ENCODE data around the gene CD44.

Gene CD44

GRCh38 chr11:35262056-35262455 lies 123.1 kb downstream of the CD44 start:
- no peak for DNase-seq

GRCh38 chr11:35262735-35263134 lies 123.8 kb downstream of the CD44 start:
- DNase-seq: no peak

GRCh38 chr11:35265755-35266454 lies 126.9 kb downstream of the CD44 start:
- DNase-seq: no peak

GRCh38 chr11:35267504-35267903 lies 128.5 kb downstream of the CD44 start:
- DNase-seq: no peak

GRCh38 chr11:35270342-35270741 lies 131.4 kb downstream of the CD44 start:
- no peak for DNase-seq

GRCh38 chr11:35271031-35271430 lies 132.1 kb downstream of the CD44 start:
- no peak for DNase-seq

- DNase-seq: no peak
Observed at GRCh38 chr11:35272391-35272902, 133.5 kb downstream of the CD44 start.

GRCh38 chr11:35274909-35275785 lies 136.2 kb downstream of the CD44 start:
- no peak for DNase-seq

GRCh38 chr11:35275786-35276170 lies 136.8 kb downstream of the CD44 start:
- DNase-seq: no peak

- DNase-seq: no peak
Observed at GRCh38 chr11:35276396-35277145, 137.6 kb downstream of the CD44 start.

- DNase-seq: no peak
Observed at GRCh38 chr11:35277827-35278226, 138.9 kb downstream of the CD44 start.

- no peak for DNase-seq
Observed at GRCh38 chr11:35280727-35281126, 141.8 kb downstream of the CD44 start.

GRCh38 chr11:35281169-35281688 lies 142.3 kb downstream of the CD44 start:
- no peak for DNase-seq

Data from right kidney (tissue), 1 donor.